ENCODE measurements around the gene MAPK1IP1L. TPM values are rescaled to one million over a fixed set of nuclear protein-coding genes. Genes with fewer than 3 reads are reported as not detected.

Gene MAPK1IP1L
- total and polyA plus RNA-seq, 7 experiments from 2014 or later, result 63.1 to 143 (median 79.7) TPM

GRCh38 chr14:55097881-55098560 lies 46.6 kb downstream of the MAPK1IP1L start:
- Mint-ChIP-seq H3K27me3 (peaks cover 0 to 1% (median 0%) of the 10 kb centered on the region in 5 donors), H3K27ac (peak overlapping the region in 6 of 9 donors; percentile 21 to 92 (median 56)), H3K9me3 (peaks cover 0 to 3% (median 0%) of the 10 kb centered on the region in 11 donors), H3K4me1 (peaks cover 25 to 52% (median 27%) of the 10 kb centered on the region in 7 donors), H3K4me3 (peak overlapping the region in 6 of 10 donors; percentile 1 to 70 (median 18)), H3K36me3 (peaks cover 0 to 8% (median 0%) of the 10 kb centered on the region in 5 donors)
- ATAC-seq (peak; percentile 71), DNase-seq (peak in 1 of 9 donors; percentile 30)
- Histone ChIP-seq H3K4me3 (ENCODE audit: low read length) (no peak overlapping the region), H3K9me3 (ENCODE audit: control insufficient read depth in 2 of 3, low read length in 3 of 3) (no peaks in the 10 kb centered on the region), H3K4me1 (ENCODE audit: control insufficient read depth in 2 of 2, insufficient read depth in 2 of 2, low read length in 2 of 2) (peaks cover 6 to 29% of the 10 kb centered on the region in 2 donors), H3K27me3 (ENCODE audit: control insufficient read depth in 2 of 2, insufficient read depth in 2 of 2, low read length in 2 of 2) (no peaks in the 10 kb centered on the region), H3K36me3 (ENCODE audit: control insufficient read depth in 2 of 3, insufficient read depth in 3 of 3, low read length in 3 of 3) (no peaks in the 10 kb centered on the region), H3K27ac (ENCODE audit: low read depth, low read length) (no peak overlapping the region)
- intact Hi-C loops (cut with micrococcal nuclease), result no loop called here
- CTCF ChIA-PET, result interaction anchor here (0.7 kb wide), 1 partner anchor 8 kb away, joined by 3 read pairs; no protein-coding TSS in a partner anchor
- POLR2A ChIA-PET, result no interaction called here

DNA sequence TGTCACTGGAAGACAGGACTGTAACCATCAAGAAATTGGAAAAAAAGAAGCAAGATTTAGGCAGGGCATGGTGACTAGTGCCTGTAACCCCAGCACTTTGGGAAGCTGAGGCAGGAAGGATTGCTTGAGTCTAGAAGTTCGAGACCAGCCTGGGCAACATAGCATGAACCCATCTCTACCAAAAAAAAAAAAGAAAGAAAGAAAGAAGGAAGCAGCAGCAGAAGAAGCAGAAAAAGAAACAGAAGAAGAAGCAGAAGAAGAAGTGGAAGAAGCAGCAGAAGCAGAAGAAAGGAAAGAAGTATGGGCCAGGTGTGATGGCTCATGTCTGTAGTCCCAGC lies 47.1 kb downstream of the MAPK1IP1L start:
- Histone ChIP-seq H3K4me3 (ENCODE audit: low read length) (no peak overlapping the region), H3K9me3 (ENCODE audit: control insufficient read depth in 2 of 3, low read length in 3 of 3) (no peaks in the 10 kb centered on the region), H3K4me1 (ENCODE audit: control insufficient read depth in 2 of 2, insufficient read depth in 2 of 2, low read length in 2 of 2) (peaks cover 10 to 34% of the 10 kb centered on the region in 2 donors), H3K36me3 (ENCODE audit: control insufficient read depth in 2 of 3, insufficient read depth in 3 of 3, low read length in 3 of 3) (no peaks in the 10 kb centered on the region), H3K27me3 (ENCODE audit: control insufficient read depth in 2 of 2, insufficient read depth in 2 of 2, low read length in 2 of 2) (no peaks in the 10 kb centered on the region), H3K27ac (ENCODE audit: low read depth, low read length) (no peak overlapping the region)
- Mint-ChIP-seq H3K27me3 (no peaks in the 10 kb centered on the region), H3K27ac (peak overlapping the region in 6 of 9 donors; percentile 21 to 92 (median 56)), H3K36me3 (peaks cover 0 to 11% (median 0%) of the 10 kb centered on the region in 5 donors), H3K4me3 (peak overlapping the region in 5 of 10 donors; percentile 1 to 70 (median 16)), H3K4me1 (peaks cover 28 to 55% (median 31%) of the 10 kb centered on the region in 7 donors), H3K9me3 (peaks cover 0 to 3% (median 0%) of the 10 kb centered on the region in 11 donors)
- DNase-seq, result no peak
- ATAC-seq, result no peak
- intact Hi-C loops (cut with micrococcal nuclease), result no loop called here
- CTCF ChIA-PET, result interaction anchor here (0.7 kb wide), 1 partner anchor 9 kb away, joined by 3 read pairs; no protein-coding TSS in a partner anchor
- POLR2A ChIA-PET, result no interaction called here

GRCh38 chr14:55099756-55100155 lies 48.3 kb downstream of the MAPK1IP1L start:
- ChIA-PET POLR2A (no interaction called here), CTCF (no interaction called here)
- DNase-seq, result no peak
- Histone ChIP-seq H3K36me3 (ENCODE audit: control insufficient read depth in 2 of 3, insufficient read depth in 3 of 3, low read length in 3 of 3) (no peaks in the 10 kb centered on the region), H3K27me3 (ENCODE audit: control insufficient read depth in 2 of 2, insufficient read depth in 2 of 2, low read length in 2 of 2) (no peaks in the 10 kb centered on the region), H3K27ac (ENCODE audit: low read depth, low read length) (no peak overlapping the region), H3K4me3 (ENCODE audit: low read length) (no peak overlapping the region), H3K9me3 (ENCODE audit: control insufficient read depth in 2 of 3, low read length in 3 of 3) (peaks cover 0 to 5% (median 5%) of the 10 kb centered on the region in 3 experiments), H3K4me1 (ENCODE audit: control insufficient read depth in 2 of 2, insufficient read depth in 2 of 2, low read length in 2 of 2) (peaks cover 10 to 46% of the 10 kb centered on the region in 2 donors)
- H3K27me3 Mint-ChIP-seq, result no peaks in the 10 kb centered on the region
- no peak for ATAC-seq
- peaks cover 31 to 60% (median 33%) of the 10 kb centered on the region in 7 donors for H3K4me1 Mint-ChIP-seq
- peaks cover 0 to 14% (median 4%) of the 10 kb centered on the region in 11 donors for H3K9me3 Mint-ChIP-seq
- intact Hi-C loops (cut with micrococcal nuclease), result loop anchor here in 1 of 2 donors (5.0 kb wide), 1 partner anchor 43 kb away; no protein-coding TSS in a partner anchor
- H3K36me3 Mint-ChIP-seq, result peaks cover 0 to 21% (median 3%) of the 10 kb centered on the region in 5 donors
- H3K27ac Mint-ChIP-seq, result no peak overlapping the region
- no peak overlapping the region for H3K4me3 Mint-ChIP-seq

DNA sequence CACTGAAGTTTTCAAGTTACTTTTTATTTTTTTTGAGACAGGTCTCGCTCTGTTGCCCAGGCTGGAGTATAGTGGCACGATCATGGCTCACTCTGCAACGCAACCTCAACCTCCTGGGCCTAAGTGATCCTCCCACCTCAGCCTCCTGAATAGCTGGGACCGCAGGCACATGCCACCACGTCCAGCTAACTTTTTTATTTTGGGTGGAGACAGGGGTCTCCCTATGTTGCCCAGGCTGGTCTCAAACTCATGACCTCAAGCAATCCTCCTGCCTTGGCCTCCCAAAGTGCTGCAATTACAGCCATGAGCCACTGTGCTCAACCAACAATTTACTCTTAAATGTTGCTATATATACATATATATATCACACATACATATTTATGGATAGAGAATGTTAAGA lies 50.3 kb downstream of the MAPK1IP1L start:
- ATAC-seq, result no peak
- peaks cover 0 to 17% (median 4%) of the 10 kb centered on the region in 11 donors for H3K9me3 Mint-ChIP-seq
- H3K9me3 ChIP-seq (ENCODE audit: control insufficient read depth in 2 of 3, low read length in 3 of 3), result peaks cover 0 to 5% (median 5%) of the 10 kb centered on the region in 3 experiments
- H3K27me3 Mint-ChIP-seq, result no peaks in the 10 kb centered on the region
- H3K36me3 Mint-ChIP-seq, result peaks cover 0 to 24% (median 3%) of the 10 kb centered on the region in 5 donors
- ChIA-PET POLR2A (interaction anchor here (2.1 kb wide), 1 partner anchor 51 kb away, joined by 7 read pairs; the partner anchor contains the start of gene MAPK1IP1L), CTCF (interaction anchor here (0.7 kb wide), 1 partner anchor 34 kb away, joined by 3 read pairs; no protein-coding TSS in a partner anchor)
- no peaks in the 10 kb centered on the region for H3K36me3 ChIP-seq (ENCODE audit: control insufficient read depth in 2 of 3, insufficient read depth in 3 of 3, low read length in 3 of 3)
- H3K4me1 Mint-ChIP-seq, result peaks cover 31 to 60% (median 33%) of the 10 kb centered on the region in 7 donors
- intact Hi-C loops (cut with micrococcal nuclease), result loop anchor here in 1 of 2 donors (5.0 kb wide), 1 partner anchor 41 kb away; no protein-coding TSS in a partner anchor
- no peak overlapping the region for H3K4me3 Mint-ChIP-seq
- H3K27ac Mint-ChIP-seq, result peak overlapping the region in 5 of 9 donors; percentile 32 to 97 (median 89)
- H3K4me1 ChIP-seq (ENCODE audit: control insufficient read depth in 2 of 2, insufficient read depth in 2 of 2, low read length in 2 of 2), result peaks cover 10 to 47% of the 10 kb centered on the region in 2 donors
- no peak overlapping the region for H3K27ac ChIP-seq (ENCODE audit: low read depth, low read length)
- H3K27me3 ChIP-seq (ENCODE audit: control insufficient read depth in 2 of 2, insufficient read depth in 2 of 2, low read length in 2 of 2), result no peaks in the 10 kb centered on the region
- DNase-seq, result no peak
- H3K4me3 ChIP-seq (ENCODE audit: low read length), result no peak overlapping the region

GRCh38 chr14:55102141-55102621 lies 50.7 kb downstream of the MAPK1IP1L start:
- H3K27ac ChIP-seq (ENCODE audit: low read depth, low read length), result peak overlapping the region; percentile 41
- H3K9me3 ChIP-seq (ENCODE audit: control insufficient read depth in 2 of 3, low read length in 3 of 3), result peaks cover 0 to 5% (median 5%) of the 10 kb centered on the region in 3 experiments
- ChIA-PET CTCF (interaction anchor here (0.6 to 1.8 kb wide), 3 partner anchors 12 to 1188 kb away, joined by 3 to 7 read pairs (median 3); no protein-coding TSS in a partner anchor), POLR2A (interaction anchor here (0.7 to 2.1 kb wide), 3 partner anchors 21 to 90 kb away, joined by 3 to 7 read pairs (median 4); partner anchors contain the start of gene MAPK1IP1L)
- peaks cover 0 to 24% (median 3%) of the 10 kb centered on the region in 5 donors for H3K36me3 Mint-ChIP-seq
- H3K27me3 Mint-ChIP-seq, result no peaks in the 10 kb centered on the region
- DNase-seq (peak in 4 of 9 donors; percentile 7 to 43 (median 10)), ATAC-seq (peak; percentile 81)
- peaks cover 10 to 45% of the 10 kb centered on the region in 2 donors for H3K4me1 ChIP-seq (ENCODE audit: control insufficient read depth in 2 of 2, insufficient read depth in 2 of 2, low read length in 2 of 2)
- H3K4me3 Mint-ChIP-seq, result peak overlapping the region in 5 of 10 donors; percentile 25 to 66 (median 40)
- H3K4me1 Mint-ChIP-seq, result peaks cover 28 to 56% (median 32%) of the 10 kb centered on the region in 7 donors
- intact Hi-C loops (cut with micrococcal nuclease), result loop anchor here in 1 of 2 donors (5.0 kb wide), 1 partner anchor 40 kb away; no protein-coding TSS in a partner anchor
- H3K27me3 ChIP-seq (ENCODE audit: control insufficient read depth in 2 of 2, insufficient read depth in 2 of 2, low read length in 2 of 2), result no peaks in the 10 kb centered on the region
- H3K4me3 ChIP-seq (ENCODE audit: low read length), result no peak overlapping the region
- peak overlapping the region; percentile 26 to 97 (median 82) for H3K27ac Mint-ChIP-seq
- H3K9me3 Mint-ChIP-seq, result peaks cover 0 to 17% (median 4%) of the 10 kb centered on the region in 11 donors
- no peaks in the 10 kb centered on the region for H3K36me3 ChIP-seq (ENCODE audit: control insufficient read depth in 2 of 3, insufficient read depth in 3 of 3, low read length in 3 of 3)

DNA sequence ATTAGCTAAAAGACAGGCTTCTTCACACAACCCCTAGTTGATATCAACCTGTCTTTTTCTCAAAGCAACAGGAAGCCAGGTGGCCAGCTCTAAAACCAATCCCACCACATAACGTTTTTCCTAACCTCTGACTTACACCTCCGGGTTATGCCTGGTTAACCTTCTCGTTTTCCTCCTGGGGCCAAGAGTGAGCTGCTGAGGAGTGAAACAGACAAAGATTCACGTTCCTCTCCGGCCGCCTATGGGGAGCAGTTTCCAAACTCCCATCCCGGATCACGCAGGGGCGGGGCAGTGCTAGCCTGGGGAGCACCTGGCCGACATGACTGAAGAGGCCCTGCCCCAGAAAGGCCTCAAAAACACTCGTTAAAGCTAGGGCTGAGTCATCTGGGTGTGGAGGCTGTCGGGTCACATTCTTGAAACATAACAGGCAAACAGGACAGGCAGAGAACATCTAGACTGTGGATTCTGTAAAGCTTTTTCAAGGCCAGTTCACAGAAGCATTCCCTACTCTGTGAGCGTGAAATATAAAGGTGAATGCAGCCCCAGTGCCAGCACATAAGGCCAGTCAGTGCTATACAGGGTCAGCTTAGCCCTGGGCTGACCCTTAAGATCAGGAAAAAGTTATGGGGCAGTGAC lies 51.7 kb downstream of the MAPK1IP1L start:
- Mint-ChIP-seq H3K9me3 (peaks cover 0 to 17% (median 4%) of the 10 kb centered on the region in 11 donors), H3K4me3 (peak overlapping the region; percentile 14 to 66 (median 42)), H3K4me1 (peaks cover 23 to 56% (median 31%) of the 10 kb centered on the region in 7 donors), H3K36me3 (peaks cover 0 to 24% (median 3%) of the 10 kb centered on the region in 5 donors), H3K27me3 (no peaks in the 10 kb centered on the region), H3K27ac (peak overlapping the region; percentile 26 to 97 (median 80))
- Histone ChIP-seq H3K27ac (ENCODE audit: low read depth, low read length) (peak overlapping the region; percentile 41), H3K4me3 (ENCODE audit: low read length) (peak overlapping the region; percentile 5), H3K36me3 (ENCODE audit: control insufficient read depth in 2 of 3, insufficient read depth in 3 of 3, low read length in 3 of 3) (no peaks in the 10 kb centered on the region), H3K27me3 (ENCODE audit: control insufficient read depth in 2 of 2, insufficient read depth in 2 of 2, low read length in 2 of 2) (no peaks in the 10 kb centered on the region), H3K4me1 (ENCODE audit: control insufficient read depth in 2 of 2, insufficient read depth in 2 of 2, low read length in 2 of 2) (peaks cover 10 to 35% of the 10 kb centered on the region in 2 donors), H3K9me3 (ENCODE audit: control insufficient read depth in 2 of 3, low read length in 3 of 3) (peaks cover 0 to 5% (median 5%) of the 10 kb centered on the region in 3 experiments)
- ATAC-seq (peak; percentile 55), DNase-seq (peak in 2 of 9 donors; percentile 14 to 49)
- POLR2A ChIA-PET, result interaction anchor here (0.6 to 2.1 kb wide), 3 partner anchors 8 to 52 kb away, joined by 3 to 7 read pairs (median 3); partner anchors contain the start of gene MAPK1IP1L
- intact Hi-C loops (cut with micrococcal nuclease), result loop anchor here in 1 of 2 donors (1.0 to 5.0 kb wide), 2 partner anchors 26 to 39 kb away; partner anchors contain the start of gene LGALS3
- CTCF ChIA-PET, result interaction anchor here (0.6 to 1.8 kb wide), 2 partner anchors 13 to 1187 kb away, joined by 3 to 7 read pairs; no protein-coding TSS in a partner anchor
